Measurements from ENCODE around the gene ABCB11. TPM values are rescaled to one million over a fixed set of nuclear protein-coding genes. Genes with fewer than 3 reads are reported as not detected.

The ABCB11 gene
- total RNA-seq, 1 donor from 2014 or later, result not detected

- peaks cover 6% of the 10 kb centered on the region for H3K27me3 Mint-ChIP-seq (ENCODE audit: unreplicated experiment)
- H3K9me3 Mint-ChIP-seq (ENCODE audit: unreplicated experiment), result no peaks in the 10 kb centered on the region
- H3K4me1 Mint-ChIP-seq (ENCODE audit: unreplicated experiment), result peaks cover 3% of the 10 kb centered on the region
- no peak for TF ChIP-seq CTCF (IDR thresholded peaks at IDR 0.05)
- DNase-seq (ENCODE audit: extremely low spot score, unreplicated experiment), result no peak
- no peak overlapping the region for H3K4me3 Mint-ChIP-seq (ENCODE audit: unreplicated experiment)
- H3K36me3 Mint-ChIP-seq (ENCODE audit: unreplicated experiment), result no peaks in the 10 kb centered on the region
- no peak overlapping the region for H3K27ac Mint-ChIP-seq (ENCODE audit: unreplicated experiment)
Measured at GRCh38 chr2:168962636-168963035, 68.5 kb downstream of the ABCB11 start.

GRCh38 chr2:168961450-168962229 lies 69.5 kb downstream of the ABCB11 start:
- Mint-ChIP-seq H3K36me3 (ENCODE audit: unreplicated experiment) (no peaks in the 10 kb centered on the region), H3K4me1 (ENCODE audit: unreplicated experiment) (peaks cover 3% of the 10 kb centered on the region), H3K27me3 (ENCODE audit: unreplicated experiment) (peaks cover 15% of the 10 kb centered on the region), H3K27ac (ENCODE audit: unreplicated experiment) (no peak overlapping the region), H3K9me3 (ENCODE audit: unreplicated experiment) (no peaks in the 10 kb centered on the region), H3K4me3 (ENCODE audit: unreplicated experiment) (no peak overlapping the region)
- no peak for DNase-seq (ENCODE audit: extremely low spot score, unreplicated experiment)
- TF ChIP-seq CTCF (IDR thresholded peaks at IDR 0.05), result peak; percentile 86

GRCh38 chr2:168956392-168956791 lies 74.7 kb downstream of the ABCB11 start:
- H3K36me3 Mint-ChIP-seq (ENCODE audit: unreplicated experiment), result peaks cover 5% of the 10 kb centered on the region
- H3K4me3 Mint-ChIP-seq (ENCODE audit: unreplicated experiment), result no peak overlapping the region
- peaks cover 18% of the 10 kb centered on the region for H3K9me3 Mint-ChIP-seq (ENCODE audit: unreplicated experiment)
- TF ChIP-seq CTCF (IDR thresholded peaks at IDR 0.05), result no peak
- H3K27me3 Mint-ChIP-seq (ENCODE audit: unreplicated experiment), result peaks cover 35% of the 10 kb centered on the region
- no peak for DNase-seq (ENCODE audit: extremely low spot score, unreplicated experiment)
- no peak overlapping the region for H3K27ac Mint-ChIP-seq (ENCODE audit: unreplicated experiment)
- no peaks in the 10 kb centered on the region for H3K4me1 Mint-ChIP-seq (ENCODE audit: unreplicated experiment)

GRCh38 chr2:168955321-168955720 lies 75.8 kb downstream of the ABCB11 start:
- no peak for TF ChIP-seq CTCF (IDR thresholded peaks at IDR 0.05)
- Mint-ChIP-seq H3K9me3 (ENCODE audit: unreplicated experiment) (peaks cover 18% of the 10 kb centered on the region), H3K4me3 (ENCODE audit: unreplicated experiment) (no peak overlapping the region), H3K36me3 (ENCODE audit: unreplicated experiment) (peaks cover 5% of the 10 kb centered on the region), H3K4me1 (ENCODE audit: unreplicated experiment) (no peaks in the 10 kb centered on the region), H3K27me3 (ENCODE audit: unreplicated experiment) (peaks cover 40% of the 10 kb centered on the region), H3K27ac (ENCODE audit: unreplicated experiment) (no peak overlapping the region)
- DNase-seq (ENCODE audit: extremely low spot score, unreplicated experiment), result no peak

- peaks cover 5% of the 10 kb centered on the region for H3K36me3 Mint-ChIP-seq (ENCODE audit: unreplicated experiment)
- TF ChIP-seq CTCF (IDR thresholded peaks at IDR 0.05), result no peak
- H3K4me1 Mint-ChIP-seq (ENCODE audit: unreplicated experiment), result no peaks in the 10 kb centered on the region
- no peak for DNase-seq (ENCODE audit: extremely low spot score, unreplicated experiment)
- peaks cover 18% of the 10 kb centered on the region for H3K9me3 Mint-ChIP-seq (ENCODE audit: unreplicated experiment)
- no peak overlapping the region for H3K27ac Mint-ChIP-seq (ENCODE audit: unreplicated experiment)
- no peak overlapping the region for H3K4me3 Mint-ChIP-seq (ENCODE audit: unreplicated experiment)
- peaks cover 40% of the 10 kb centered on the region for H3K27me3 Mint-ChIP-seq (ENCODE audit: unreplicated experiment)
Measured at GRCh38 chr2:168954256-168954655, 76.9 kb downstream of the ABCB11 start.

Measured in osteocyte (in vitro differentiated cells).